ENCODE data around the gene DIABLO.
"Not testable (repeated sequence)": the region's sequence is repeated elsewhere in the genome, so short reads cannot be mapped to it uniquely, and the experiment has no call there.

Gene DIABLO

GRCh38 chr12:122208073-122208820 lies 17.6 kb downstream of the DIABLO start:
- DNase-seq (ENCODE audit: low spot score): no peak

- DNase-seq (ENCODE audit: low spot score): no peak
Observed at GRCh38 chr12:122207391-122207790, 18.5 kb downstream of the DIABLO start.

GRCh38 chr12:122206976-122207375 lies 18.9 kb downstream of the DIABLO start:
- DNase-seq (ENCODE audit: low spot score): no peak

- no peak for DNase-seq (ENCODE audit: low spot score)
Observed at GRCh38 chr12:122206111-122206881, 19.6 kb downstream of the DIABLO start.

GRCh38 chr12:122205053-122205925 lies 20.6 kb downstream of the DIABLO start:
- no peak for DNase-seq (ENCODE audit: low spot score)

GRCh38 chr12:122204167-122205052 lies 21.4 kb downstream of the DIABLO start:
- no peak for DNase-seq (ENCODE audit: low spot score)

- peak; percentile 74 for DNase-seq (ENCODE audit: low spot score)
Observed at GRCh38 chr12:122203301-122204166, 22.3 kb downstream of the DIABLO start, which contains the start of gene B3GNT4. B3GNT4 (plus strand) TSS chr12:122203709; CDS start chr12:122204619, 910 bp downstream.

GRCh38 chr12:122202811-122203210 lies 23.0 kb downstream of the DIABLO start:
- DNase-seq (ENCODE audit: low spot score): not testable (repeated sequence)

GRCh38 chr12:122202017-122202416 lies 23.8 kb downstream of the DIABLO start:
- no peak for DNase-seq (ENCODE audit: low spot score)

GRCh38 chr12:122201381-122201780 lies 24.5 kb downstream of the DIABLO start:
- DNase-seq (ENCODE audit: low spot score): no peak

- DNase-seq (ENCODE audit: low spot score): no peak
Observed at GRCh38 chr12:122200541-122201175, 25.2 kb downstream of the DIABLO start.

- DNase-seq (ENCODE audit: low spot score): no peak
Observed at GRCh38 chr12:122199484-122200355, 26.1 kb downstream of the DIABLO start.

- no peak for DNase-seq (ENCODE audit: low spot score)
Observed at GRCh38 chr12:122197612-122197966, 28.3 kb downstream of the DIABLO start.

- DNase-seq (ENCODE audit: low spot score): no peak
Observed at GRCh38 chr12:122195405-122195804, 30.4 kb downstream of the DIABLO start.

GRCh38 chr12:122194804-122195203 lies 31.0 kb downstream of the DIABLO start:
- no peak for DNase-seq (ENCODE audit: low spot score)

- no peak for DNase-seq (ENCODE audit: low spot score)
Observed at GRCh38 chr12:122192441-122192840, 33.4 kb downstream of the DIABLO start.

GRCh38 chr12:122190842-122191668 lies 34.8 kb downstream of the DIABLO start:
- peak; percentile 78 for DNase-seq (ENCODE audit: low spot score)

Data from AG08395 (cell line).